ENCODE results near the gene RAP1B. TPM values are rescaled to one million over a fixed set of nuclear protein-coding genes. Genes with fewer than 3 reads are reported as not detected.

RAP1B gene
- total RNA-seq, 1 experiment from 2014 or later = 86.9 TPM

GRCh38 chr12:68686595-68687521 lies 76.2 kb downstream of the RAP1B start, which contains the start of gene NUP107 (continued):
- TF ChIP-seq, protein P1, sequence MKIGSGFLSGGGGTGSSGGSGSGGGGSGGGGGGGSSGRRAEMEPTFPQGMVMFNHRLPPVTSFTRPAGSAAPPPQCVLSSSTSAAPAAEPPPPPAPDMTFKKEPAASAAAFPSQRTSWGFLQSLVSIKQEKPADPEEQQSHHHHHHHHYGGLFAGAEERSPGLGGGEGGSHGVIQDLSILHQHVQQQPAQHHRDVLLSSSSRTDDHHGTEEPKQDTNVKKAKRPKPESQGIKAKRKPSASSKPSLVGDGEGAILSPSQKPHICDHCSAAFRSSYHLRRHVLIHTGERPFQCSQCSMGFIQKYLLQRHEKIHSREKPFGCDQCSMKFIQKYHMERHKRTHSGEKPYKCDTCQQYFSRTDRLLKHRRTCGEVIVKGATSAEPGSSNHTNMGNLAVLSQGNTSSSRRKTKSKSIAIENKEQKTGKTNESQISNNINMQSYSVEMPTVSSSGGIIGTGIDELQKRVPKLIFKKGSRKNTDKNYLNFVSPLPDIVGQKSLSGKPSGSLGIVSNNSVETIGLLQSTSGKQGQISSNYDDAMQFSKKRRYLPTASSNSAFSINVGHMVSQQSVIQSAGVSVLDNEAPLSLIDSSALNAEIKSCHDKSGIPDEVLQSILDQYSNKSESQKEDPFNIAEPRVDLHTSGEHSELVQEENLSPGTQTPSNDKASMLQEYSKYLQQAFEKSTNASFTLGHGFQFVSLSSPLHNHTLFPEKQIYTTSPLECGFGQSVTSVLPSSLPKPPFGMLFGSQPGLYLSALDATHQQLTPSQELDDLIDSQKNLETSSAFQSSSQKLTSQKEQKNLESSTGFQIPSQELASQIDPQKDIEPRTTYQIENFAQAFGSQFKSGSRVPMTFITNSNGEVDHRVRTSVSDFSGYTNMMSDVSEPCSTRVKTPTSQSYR (CRISPR knock-in tag; IDR thresholded peaks at IDR 0.05) = no peak
- TF ChIP-seq ZNF263 (CRISPR knock-in tag; IDR thresholded peaks at IDR 0.05; ENCODE audit: low read depth) (no peak), ZNF671 (CRISPR knock-in tag; IDR thresholded peaks at IDR 0.05) (no peak), TCF7 (CRISPR knock-in tag; IDR thresholded peaks at IDR 0.05; ENCODE audit: low read depth) (no peak), NR1H2 (CRISPR knock-in tag; IDR thresholded peaks at IDR 0.05) (no peak), ZNF121 (CRISPR knock-in tag; IDR thresholded peaks at IDR 0.05) (no peak), IRF1 (CRISPR knock-in tag; IDR thresholded peaks at IDR 0.05) (no peak), NFYB (CRISPR knock-in tag; conservative IDR thresholded peaks at IDR 0.05; ENCODE audit: low read depth) (no peak), FOXP4 (CRISPR knock-in tag; IDR thresholded peaks at IDR 0.05) (no peak; the same call in 1 of the 2 replicates), GTF2I (CRISPR knock-in tag; conservative IDR thresholded peaks at IDR 0.05) (no peak), ELF4 (CRISPR knock-in tag; IDR thresholded peaks at IDR 0.05; ENCODE audit: low read depth) (no peak), GABPB1 (CRISPR knock-in tag; IDR thresholded peaks at IDR 0.05) (peak; percentile 98), CBFB (CRISPR knock-in tag; IDR thresholded peaks at IDR 0.05; ENCODE audit: low read depth) (no peak), OVOL2 (CRISPR knock-in tag; IDR thresholded peaks at IDR 0.05; ENCODE audit: borderline replicate concordance) (no peak), ZNF219 (CRISPR knock-in tag; IDR thresholded peaks at IDR 0.05; ENCODE audit: borderline replicate concordance) (no peak), AR (CRISPR knock-in tag; IDR thresholded peaks at IDR 0.05) (no peak; the same call in 1 of the 2 replicates), MXD4 (CRISPR knock-in tag; IDR thresholded peaks at IDR 0.05; ENCODE audit: borderline replicate concordance) (no peak), ZSCAN18 (CRISPR knock-in tag; IDR thresholded peaks at IDR 0.05) (no peak)
- TF ChIP-seq, protein P2, sequence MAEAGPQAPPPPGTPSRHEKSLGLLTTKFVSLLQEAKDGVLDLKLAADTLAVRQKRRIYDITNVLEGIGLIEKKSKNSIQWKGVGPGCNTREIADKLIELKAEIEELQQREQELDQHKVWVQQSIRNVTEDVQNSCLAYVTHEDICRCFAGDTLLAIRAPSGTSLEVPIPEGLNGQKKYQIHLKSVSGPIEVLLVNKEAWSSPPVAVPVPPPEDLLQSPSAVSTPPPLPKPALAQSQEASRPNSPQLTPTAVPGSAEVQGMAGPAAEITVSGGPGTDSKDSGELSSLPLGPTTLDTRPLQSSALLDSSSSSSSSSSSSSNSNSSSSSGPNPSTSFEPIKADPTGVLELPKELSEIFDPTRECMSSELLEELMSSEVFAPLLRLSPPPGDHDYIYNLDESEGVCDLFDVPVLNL (CRISPR knock-in tag; IDR thresholded peaks at IDR 0.05; ENCODE audit: borderline replicate concordance, low read depth) = peak; percentile 76; the same call in 1 of the 2 replicates
- TF ChIP-seq, protein P3, sequence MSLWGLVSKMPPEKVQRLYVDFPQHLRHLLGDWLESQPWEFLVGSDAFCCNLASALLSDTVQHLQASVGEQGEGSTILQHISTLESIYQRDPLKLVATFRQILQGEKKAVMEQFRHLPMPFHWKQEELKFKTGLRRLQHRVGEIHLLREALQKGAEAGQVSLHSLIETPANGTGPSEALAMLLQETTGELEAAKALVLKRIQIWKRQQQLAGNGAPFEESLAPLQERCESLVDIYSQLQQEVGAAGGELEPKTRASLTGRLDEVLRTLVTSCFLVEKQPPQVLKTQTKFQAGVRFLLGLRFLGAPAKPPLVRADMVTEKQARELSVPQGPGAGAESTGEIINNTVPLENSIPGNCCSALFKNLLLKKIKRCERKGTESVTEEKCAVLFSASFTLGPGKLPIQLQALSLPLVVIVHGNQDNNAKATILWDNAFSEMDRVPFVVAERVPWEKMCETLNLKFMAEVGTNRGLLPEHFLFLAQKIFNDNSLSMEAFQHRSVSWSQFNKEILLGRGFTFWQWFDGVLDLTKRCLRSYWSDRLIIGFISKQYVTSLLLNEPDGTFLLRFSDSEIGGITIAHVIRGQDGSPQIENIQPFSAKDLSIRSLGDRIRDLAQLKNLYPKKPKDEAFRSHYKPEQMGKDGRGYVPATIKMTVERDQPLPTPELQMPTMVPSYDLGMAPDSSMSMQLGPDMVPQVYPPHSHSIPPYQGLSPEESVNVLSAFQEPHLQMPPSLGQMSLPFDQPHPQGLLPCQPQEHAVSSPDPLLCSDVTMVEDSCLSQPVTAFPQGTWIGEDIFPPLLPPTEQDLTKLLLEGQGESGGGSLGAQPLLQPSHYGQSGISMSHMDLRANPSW (CRISPR knock-in tag; conservative IDR thresholded peaks at IDR 0.05; ENCODE audit: low read depth) = no peak
